DMS79 treated with DMSO at 0.1 percent for 48 hours (cell line): ENCODE results near the gene RORC.

Experiments
- DNase-seq: peaks from one replicate; lab custom pipeline; 2025; lab: John Stamatoyannopoulos, UW

Gene RORC

DNA sequence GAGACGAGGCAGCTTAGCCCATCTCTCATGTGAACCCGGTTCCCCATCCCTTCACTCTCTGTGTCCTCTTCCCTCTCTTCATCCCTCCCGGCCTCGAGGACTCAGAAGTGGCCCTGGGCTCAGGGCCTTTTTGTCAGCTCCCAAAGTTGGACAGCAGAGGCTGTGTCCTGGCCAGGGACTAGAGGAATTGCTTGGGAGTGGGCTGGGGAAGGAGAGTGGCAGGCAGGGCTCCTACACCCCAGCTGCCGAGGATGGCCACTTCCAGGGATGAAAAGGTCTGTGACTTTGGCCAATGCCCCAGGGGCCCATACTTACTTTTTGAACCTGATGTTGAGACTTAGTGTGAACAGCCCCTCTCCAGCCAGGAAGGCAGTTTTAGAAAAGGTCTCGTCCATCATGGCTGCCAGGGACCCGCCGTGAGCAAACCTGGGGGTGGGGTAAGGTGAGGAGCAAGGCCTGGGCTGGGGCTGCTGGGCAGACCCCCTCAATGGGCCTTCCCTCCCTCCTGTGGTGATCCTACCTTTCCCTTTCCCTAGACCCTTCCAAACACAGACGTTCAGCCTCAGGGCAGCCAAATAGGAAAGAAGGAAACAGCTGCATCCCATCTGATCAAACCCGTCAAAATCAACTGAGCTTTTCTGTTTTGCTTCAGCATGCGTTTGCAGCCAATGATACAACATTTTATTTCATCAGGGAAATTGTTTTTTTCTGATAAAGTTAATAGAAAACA, 16.4 kb upstream of the RORC start:
- no peak for DNase-seq

DNA sequence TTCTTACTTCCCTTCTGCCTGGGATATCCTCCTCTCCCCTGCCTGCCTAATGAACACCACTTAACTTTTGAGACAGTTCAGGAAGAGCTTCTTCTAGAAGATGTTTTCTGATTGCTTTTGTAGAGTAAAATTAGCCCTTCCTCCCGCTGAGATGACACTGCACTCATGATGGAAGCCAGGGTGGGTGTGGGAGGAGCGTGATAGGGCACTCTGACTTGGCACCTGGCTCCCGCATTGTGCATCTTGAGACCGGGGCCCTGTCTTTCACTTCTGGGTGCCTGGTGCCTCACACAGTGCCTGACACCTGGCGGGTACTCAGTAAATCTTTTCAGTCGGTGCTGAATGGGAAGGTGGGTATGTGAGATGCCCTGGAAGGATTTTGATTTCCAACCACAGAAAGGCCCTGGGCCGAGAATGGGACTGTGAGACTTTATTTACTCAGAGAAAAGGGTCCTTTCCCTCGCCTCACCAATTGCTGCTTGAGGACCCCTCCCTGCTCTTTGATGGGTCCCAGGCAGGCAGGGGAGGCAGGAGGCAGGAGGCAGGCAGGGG, 15.2 kb upstream of the RORC start:
- DNase-seq, result no peak

DNA sequence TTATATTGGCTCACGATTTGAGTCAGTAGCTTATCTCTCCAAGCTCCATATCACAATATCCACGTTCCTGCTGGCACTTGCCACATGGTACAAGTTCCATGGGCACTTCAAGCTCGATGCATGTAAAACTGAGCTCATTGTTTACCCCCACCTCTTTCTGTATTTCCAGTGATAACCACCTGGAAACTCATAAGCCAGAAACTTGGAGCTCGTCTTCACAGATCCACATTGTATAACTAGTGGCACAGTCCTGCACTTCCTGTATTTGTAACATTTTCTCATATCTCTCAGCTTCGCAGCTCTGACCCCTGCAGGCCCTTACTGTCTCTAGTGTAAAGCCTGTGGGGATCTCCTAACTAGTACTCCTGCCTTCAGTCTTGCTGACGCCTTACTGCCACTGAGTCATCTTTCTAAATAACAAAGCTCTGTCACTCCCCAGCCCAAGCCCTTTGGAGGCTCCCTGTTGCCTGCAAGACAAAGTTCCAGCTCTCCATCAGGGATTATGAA, 14.5 kb upstream of the RORC start:
- DNase-seq, result no peak

DNA sequence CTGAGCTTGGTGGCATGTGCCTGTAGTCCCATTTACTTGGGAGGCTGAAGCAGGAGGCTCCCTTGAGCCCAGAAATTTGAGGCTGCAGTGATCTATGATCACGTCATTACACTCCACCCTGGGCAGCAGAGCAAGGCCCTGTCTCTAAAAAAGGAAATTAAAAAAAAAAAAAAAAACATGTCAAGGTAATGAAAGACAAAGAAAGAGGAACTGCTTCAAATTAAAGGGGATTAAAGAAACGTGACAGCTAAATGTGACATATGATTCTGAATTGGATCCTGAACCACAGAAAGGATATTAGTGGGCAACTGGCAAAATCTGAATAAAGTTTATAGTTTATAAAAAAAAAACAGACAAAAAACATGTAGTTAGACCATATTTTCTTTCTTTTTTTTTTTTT, 11.8 kb upstream of the RORC start:
- DNase-seq, result no peak

DNA sequence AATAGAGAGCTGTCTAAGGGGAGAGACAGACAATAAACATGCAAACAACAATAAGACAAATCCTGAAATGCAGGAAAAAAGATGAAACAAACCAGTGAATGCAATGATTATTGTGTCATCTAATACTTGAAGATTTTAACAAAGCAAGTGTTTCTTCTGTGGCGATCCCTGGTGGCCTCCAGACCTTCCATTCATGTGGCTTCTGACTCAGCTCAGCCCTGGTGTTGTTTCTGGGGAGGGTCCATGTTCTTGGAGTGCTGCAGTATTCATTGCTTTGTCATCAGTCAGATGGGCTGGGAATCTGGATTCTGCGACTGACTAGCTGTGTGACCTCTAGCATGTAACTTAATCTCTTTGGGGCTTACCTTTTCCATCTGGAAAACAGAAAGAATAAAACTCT, 9.5 kb upstream of the RORC start:
- DNase-seq, result no peak

DNA sequence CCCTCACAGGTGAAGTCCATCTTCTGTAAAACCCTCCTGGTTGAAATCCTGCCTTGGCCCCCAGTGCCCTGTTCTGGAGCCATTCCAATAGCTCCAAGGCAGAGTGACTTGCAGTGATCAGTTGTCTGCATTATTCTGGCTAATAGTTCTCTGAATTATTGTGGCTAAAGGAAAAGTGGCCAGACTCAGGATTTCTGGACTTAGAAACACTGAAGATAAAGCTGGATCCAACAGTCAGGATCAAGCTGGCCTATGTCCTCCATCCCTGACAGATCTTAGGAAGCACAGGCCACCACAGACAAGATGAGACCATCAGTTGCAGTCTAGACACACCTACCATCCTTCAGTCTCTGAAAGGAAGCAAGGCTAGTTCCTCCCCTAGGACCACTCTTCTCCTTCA, 8.8 kb upstream of the RORC start:
- DNase-seq, result peak; percentile 19

DNA sequence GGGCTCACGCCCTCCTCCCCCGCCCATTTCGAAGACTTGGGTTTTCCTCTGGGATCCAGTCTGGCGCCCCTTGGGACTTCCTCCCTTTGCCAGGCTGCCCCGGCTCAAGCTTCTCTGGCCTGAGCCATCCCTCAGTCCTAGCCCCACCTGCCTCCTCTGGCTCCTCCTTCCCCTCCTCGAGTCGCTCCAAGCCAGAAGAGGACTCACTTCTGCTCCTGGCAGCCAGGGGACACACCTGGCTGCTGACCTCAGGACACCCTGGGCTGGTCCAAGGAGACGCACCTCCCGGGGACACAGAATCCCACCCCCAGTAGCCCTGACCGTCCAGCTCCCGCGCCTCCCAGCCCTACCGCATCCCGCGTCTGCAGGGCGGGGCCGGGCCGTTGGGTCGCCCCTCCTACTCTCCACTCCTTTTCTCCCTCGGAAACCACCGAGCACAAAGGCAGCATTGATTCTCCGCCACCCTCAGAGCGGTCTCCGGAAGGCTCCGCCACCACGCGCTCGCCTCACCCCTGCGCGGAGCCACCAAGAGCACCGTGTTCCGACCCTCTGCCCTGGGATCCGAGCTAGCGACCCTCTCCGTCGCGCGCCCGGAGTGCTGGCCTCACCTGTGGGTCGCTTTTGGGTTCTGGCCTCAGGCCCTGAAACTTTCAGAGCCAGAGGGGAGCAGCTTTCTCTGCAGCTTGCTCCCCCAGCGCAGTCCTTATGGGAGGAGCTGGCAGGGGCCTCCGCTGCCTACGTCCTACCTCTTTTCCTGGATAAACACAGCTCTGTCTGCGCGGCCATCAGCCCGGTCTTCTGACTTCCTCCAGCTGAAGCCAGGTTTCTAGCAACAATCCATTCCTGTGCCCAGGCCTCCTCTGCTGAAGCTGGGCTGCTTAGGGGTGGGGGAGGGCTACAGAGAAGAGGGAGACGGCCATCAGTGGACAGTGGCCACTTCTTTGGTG, 8.1 kb upstream of the RORC start, which contains the start of gene C2CD4D:
C2CD4D (minus strand) TSS at position 364 of the 947 bp plus-strand sequence. CDS start 831 bp downstream, outside the sequence.
- DNase-seq, result peak; percentile 85

DNA sequence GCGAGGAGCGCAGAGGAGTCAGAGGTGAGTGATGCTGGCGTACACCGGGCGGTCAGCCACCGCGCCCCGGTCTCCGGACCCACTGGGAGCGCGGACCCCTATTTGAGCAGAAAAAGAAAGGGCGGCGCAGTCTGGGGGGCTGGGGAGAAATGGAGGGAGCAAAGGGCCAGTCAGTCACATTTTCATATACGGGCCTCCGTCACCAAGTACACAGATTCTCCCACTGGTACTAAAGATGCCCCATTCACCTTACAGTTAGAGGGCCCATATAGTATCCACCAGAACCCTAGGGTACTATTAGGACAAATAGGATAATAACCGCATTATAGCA, 7.4 kb upstream of the RORC start:
- no peak for DNase-seq

DNA sequence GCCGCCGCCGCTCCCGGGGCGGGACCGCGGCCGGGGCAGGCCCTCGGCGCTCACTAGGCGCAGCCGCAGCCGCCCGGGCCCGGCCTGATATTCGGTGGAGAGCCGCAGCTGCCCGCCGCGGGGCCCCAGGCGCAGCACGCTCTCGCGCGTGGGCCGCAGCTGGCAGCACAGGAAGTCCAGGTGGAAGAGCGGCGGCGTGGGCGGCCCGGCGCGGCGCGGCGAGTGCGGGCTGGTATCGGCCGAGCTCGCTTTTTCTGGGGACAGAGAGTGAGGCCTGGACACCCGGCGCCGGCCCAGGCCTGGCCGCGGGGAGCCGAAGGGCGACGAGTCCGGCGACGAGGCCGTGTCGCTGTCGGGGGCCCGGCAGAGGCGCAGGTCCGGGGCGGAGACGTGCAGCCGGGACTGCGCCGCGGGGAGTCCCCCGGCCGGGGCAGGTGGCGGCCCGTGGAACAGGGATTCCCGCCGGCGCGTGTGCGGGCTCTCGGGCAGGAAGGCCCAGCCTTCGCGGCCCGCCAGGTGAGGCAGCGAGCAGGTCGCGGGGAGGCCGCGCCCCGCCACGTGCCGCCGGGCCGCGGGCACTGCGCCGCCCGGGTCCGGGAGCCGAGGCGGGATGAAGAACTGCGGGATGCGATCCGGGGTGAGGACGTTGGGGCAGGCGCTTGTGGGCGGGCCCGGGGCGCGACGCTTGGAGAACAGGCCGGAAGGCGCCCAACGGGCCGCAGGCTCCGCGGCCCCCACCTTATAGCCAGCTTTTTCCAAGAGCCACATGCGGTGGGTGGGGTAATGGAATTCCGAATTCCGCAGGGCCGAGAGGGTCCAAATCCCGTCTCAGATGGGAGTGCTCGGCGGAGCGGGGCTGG, 6.8 kb upstream of the RORC start:
- DNase-seq, result no peak

DNA sequence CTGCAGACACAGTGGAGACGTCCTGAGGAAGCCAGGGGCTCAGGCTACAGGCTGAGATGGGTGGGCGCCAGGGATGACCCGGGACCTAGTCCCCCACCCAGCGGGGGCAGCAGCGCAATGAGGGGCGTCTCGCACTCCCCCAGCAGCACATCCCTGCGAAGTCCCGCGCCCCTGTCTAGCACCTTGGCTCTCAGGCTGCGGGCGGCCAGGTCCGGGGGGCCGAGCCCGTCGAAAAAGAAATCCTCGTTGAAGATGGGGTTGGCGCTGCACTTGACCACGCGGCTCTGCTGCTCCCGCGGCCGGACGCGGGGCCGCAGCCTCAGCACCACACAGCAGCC, 6.3 kb upstream of the RORC start:
- DNase-seq, result no peak

DNA sequence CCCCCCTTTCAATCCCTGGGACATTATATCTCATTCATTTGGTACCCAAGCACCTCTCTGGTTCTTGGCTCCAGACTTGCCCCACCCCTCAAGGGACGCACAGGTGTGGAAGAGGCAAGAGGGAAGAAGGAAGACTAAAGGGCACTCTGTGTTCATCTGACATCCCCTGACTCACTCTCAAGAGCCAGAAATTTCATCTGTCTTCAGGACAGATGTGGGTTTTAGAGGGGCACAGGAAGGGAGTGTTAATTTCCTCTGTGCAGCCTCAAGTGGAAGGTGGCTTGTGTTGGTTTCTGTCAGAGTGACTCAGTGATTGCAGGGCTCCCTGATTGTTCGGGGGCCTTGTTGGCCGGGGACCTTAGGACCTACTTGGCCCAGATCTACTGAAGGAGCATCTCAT, 5.6 kb upstream of the RORC start:
- DNase-seq, result no peak

DNA sequence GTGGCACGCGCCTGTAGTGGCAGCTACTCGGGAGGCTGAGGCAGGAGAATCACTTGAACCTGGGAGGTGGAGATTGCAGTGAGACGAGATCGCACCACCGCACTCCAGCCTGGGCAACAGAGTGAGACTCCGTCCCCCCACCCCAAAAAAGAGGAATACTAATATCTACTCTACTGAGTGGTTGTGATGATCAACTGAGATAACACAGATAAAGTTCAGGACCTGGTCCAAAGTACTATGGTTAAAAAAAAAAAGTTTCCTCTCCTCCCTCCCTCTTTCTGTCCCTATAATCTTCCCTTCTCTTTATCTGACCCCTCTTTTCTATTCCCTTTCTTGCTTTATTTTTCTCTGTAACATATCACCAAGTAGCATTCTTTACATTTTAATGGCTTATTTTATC, 4.0 kb upstream of the RORC start:
- no peak for DNase-seq

DNA sequence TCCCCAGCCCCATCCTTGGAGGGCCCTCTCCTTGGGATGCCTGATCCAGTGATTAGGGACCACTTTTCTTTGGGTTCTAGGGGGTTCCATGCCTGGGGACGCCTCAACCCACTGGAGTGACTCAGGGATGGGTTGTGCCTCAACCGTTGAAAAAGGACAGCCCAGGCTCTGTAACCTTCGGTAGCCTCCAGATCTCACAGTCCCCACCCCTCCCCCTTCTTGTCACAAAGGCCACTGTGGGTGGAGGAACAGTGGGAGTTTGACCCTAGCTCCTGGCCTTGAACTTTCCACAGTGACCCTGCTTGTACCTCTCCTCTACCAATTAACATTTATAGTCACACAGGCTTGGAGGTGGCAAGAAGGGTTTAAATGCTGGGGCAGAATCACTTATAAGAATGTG, 2.6 kb upstream of the RORC start:
- DNase-seq, result no peak

DNA sequence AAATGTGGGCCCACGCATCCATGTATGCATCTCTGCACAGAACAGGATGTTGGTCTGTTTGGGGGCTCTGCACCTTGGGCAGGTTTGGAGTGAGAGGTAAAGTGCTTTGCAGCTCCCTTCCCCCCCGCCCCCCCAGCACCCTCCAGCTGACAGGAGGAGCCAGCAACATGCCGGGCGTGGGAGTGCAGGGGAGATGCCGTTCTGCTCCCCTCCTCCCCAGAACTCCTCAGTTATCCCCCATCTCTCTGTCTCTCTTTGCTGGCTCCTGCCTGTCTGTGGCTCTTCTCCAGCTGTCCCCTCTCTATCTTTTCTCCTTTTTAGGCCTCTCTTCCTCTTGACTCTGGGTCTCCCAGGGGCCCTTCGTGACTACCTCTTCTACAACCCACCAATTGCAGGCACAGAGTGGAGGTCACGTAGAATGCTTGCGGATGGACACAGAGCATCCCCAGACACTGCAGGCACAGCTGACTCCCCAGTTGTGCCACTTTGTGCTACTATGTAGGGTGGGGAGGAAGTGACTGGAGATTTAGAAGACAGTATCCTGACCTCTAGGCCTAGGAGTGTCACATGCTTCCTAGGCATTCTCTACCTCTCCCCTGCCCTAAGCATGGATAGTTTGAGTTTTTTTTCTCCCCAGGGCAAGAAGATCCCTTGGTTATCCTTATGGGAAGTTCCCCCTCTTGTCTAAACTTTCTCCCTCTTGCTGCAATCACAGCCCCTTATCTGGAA, 1.7 kb upstream of the RORC start:
- DNase-seq, result no peak

DNA sequence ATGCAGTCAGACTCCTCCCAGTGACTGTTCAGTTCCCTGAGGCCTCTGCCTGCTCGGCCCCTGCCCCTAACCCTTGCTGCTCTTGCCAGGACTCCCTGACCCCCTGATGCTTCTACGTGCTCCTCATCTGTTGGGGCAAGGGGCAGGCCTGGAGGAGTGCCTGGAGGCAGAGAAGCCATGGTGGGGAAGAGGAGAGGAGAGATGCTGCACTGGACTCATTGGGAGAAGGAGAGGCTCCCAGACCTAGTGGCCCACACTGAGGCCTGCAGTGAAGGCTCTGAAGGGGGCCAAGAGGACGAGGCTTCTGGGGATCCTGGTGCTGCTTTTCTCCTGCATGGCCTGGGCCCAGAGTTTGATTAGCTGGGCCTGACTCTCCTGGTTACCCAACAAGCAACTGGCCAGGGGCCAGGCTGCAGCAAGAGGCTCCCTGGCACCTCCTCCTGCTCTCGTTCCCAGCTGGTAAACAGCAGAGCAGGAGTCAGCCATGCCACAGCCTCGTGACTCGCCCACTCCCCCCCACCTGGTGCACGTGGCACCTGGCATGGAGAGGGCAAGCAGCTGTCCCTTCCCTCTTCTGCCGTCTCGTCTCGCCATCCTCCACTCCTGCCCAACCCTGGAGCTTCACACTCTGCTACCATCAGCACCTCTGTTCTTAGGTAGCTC, 847 bp upstream of the RORC start:
- peak; percentile 95 for DNase-seq

DNA sequence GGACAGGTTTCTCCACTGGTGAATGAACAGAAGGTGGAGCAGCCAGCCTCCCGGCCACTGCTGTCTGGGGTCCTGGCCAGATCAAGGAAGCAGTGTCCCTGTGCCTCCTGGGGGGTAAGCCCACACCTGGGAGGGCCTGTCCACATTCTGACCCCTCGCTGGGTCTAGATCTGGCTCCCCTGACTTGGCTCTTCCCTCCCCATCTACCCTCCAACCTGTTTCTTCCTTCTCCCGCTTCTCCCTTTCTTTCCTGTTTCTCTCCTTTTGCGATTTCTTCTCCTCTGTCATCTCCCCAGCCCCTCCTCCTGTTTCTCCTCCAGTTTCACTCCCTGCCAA, 378 bp downstream of the RORC start:
- DNase-seq, result no peak

DNA sequence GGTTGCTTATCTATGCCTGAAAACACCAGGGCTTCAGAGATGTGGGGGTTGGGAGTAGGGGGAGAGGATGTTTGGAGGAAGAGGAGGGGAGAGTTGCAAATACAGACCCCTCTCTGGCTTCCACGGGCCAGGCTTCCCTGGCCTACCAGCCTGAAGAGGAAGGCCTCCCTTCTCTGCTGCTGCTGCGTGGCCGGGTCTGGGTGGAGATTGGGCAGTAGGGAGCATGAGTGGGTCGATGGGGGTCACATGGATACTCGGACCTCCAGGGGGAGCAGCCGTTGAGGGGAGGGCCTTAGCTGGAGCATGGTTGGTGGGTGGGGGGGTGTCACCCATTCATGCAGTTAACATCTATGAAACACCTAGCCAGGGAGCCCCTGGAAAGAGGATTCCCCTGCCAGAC, 1.5 kb downstream of the RORC start:
- no peak for DNase-seq

DNA sequence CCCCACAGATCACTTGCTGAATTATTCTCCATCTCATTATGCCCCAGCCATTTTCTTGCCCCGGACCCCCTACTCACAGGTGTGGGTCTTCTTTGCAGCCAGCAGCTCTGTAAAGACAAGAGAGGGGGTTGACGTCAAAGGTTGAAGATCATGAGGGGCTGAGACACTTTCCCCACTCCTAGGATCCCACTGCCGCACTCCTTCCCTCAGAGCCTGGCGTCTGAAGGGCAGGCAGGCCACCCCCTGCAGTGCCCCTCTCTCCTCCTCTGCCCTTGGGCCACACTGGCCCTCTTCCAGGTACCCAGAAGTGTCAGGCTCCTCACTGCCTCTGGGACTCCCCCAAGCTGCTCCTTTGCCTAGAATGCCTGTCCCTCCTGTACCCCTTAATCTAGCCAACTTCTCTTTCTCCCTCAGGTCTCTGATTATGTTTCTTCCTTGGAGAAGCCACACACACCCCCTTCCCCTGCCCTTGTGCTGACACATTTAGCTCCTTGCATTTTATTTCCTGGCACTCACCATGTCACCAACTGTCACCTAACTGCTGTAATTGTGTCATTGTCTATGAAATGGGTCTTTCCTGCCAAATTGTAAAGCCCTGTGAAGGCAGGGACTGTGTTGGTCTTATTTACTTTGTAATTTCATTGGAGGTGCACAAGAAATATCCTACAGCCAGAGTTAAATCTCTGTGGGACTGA, 2.1 kb downstream of the RORC start:
- no peak for DNase-seq

DNA sequence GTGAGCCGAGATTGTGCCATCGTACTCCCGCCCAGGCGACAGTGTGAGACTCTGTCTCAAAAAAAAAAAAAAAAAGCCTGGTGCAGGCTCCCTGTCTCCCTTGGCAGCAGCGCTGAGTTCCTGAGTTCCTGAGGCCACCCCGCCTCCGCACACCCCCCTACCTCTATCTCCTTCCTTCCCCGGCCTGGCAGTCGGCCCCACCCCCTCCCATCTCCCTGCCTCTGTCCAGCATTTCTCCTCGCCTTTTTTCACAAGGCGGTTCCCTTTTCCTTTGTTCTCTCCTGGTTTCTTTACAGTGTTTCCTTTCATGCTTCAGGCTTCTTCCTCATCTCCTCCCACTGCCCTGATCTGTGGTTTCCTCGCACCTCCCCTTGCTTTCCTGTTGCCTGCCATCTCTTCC, 2.7 kb downstream of the RORC start:
- peak; percentile 64 for DNase-seq

DNA sequence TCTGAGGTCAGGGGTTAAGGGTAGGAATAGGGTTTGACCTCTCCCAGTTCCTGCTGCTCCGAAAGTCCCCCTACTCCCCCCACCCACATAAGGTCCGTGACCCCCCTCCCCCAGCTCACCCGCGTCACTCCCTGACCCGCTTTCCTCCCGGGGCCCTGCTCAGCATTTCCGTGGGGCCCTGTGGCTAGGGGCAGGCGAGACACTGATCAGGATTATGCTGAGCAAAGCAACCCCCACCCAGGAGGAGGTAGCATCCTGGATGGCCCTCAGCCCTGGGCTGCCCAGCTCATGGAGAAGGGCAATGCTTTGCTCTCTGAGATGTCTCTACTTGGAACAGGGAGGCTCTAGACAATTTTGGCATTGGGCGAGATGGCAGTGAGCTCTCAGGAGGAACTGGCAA, 3.7 kb downstream of the RORC start:
- no peak for DNase-seq
